Lower lobe of right lung (tissue), 2 donors: ENCODE data around the gene ZNF462. TPM values are rescaled to one million over a fixed set of nuclear protein-coding genes. Genes with fewer than 3 reads are reported as not detected.

ENCODE experiments used
- ATAC-seq, 2 donors: fragments of 200-7000 bp; cut with Tn5 transposase; one replicate each; pipeline ENCODE4 v1.9.1; 2020 to 2022; ENCODE audit warnings: mild to moderate bottlenecking in 2 of 2, moderate library complexity in 2 of 2
- DNase-seq: peaks from one replicate; pipeline ENCODE4 v3.0.0-alpha.2; 2020
- H3K27ac ChIP-seq: fragments of 200-600 bp; one replicate; pipeline ENCODE4 v1.8.0; 2022
- H3K27me3 ChIP-seq: fragments of 200-600 bp; one replicate; pipeline ENCODE4 v1.8.0; 2022; ENCODE audit warnings: low read depth
- H3K36me3 ChIP-seq: fragments of 200-600 bp; one replicate; pipeline ENCODE4 v1.8.0; 2022; ENCODE audit warnings: mild to moderate bottlenecking
- H3K4me1 ChIP-seq: fragments of 200-600 bp; one replicate; pipeline ENCODE4 v1.8.0; 2022
- H3K4me3 ChIP-seq: fragments of 200-600 bp; one replicate; pipeline ENCODE4 v1.8.0; 2022; ENCODE audit warnings: mild to moderate bottlenecking
- H3K9me3 ChIP-seq: fragments of 200-600 bp; one replicate; pipeline ENCODE4 v1.8.0; 2022
- CTCF ChIP-seq: fragments of 200-600 bp; IDR thresholded peaks from one replicate; pipeline ENCODE4 v1.8.0; 2022; ENCODE audit warnings: antibody characterized with exemption, mild to moderate bottlenecking
- intact Hi-C: fragments of 100-400 bp; cut with DNase I; formaldehyde crosslinking; loops from one replicate; pipeline ENCODE4 v1.11.0; 2022
- total RNA-seq: library from RNA; stranded (reverse); fragmentation: NEBNext Ultra II Directional; extraction: Animal tissue kit (Norgen Biotek cat#: 25700); gene quantifications from one replicate; pipeline ENCODE4 v1.2.1, GENCODE V29; 2021
- donor health status: DM: no; HTN: yes; CAD: no; lungs with severe emphysema.

The ZNF462 gene
- total RNA-seq, 1 donor from 2014 or later, result 24.4 TPM

- Histone ChIP-seq H3K4me3 (peak overlapping the region; percentile 73), H3K27me3 (no peaks in the 10 kb centered on the region), H3K36me3 (no peaks in the 10 kb centered on the region), H3K4me1 (peaks cover 35% of the 10 kb centered on the region), H3K27ac (peak overlapping the region; percentile 82), H3K9me3 (no peaks in the 10 kb centered on the region)
- ATAC-seq, result no peak
- no peak for TF ChIP-seq CTCF
- intact Hi-C loops, result no loop called here
- no peak for DNase-seq
These were observed 1.6 kb downstream of the ZNF462 start for GRCh38 chr9:106864373-106865143.

DNA sequence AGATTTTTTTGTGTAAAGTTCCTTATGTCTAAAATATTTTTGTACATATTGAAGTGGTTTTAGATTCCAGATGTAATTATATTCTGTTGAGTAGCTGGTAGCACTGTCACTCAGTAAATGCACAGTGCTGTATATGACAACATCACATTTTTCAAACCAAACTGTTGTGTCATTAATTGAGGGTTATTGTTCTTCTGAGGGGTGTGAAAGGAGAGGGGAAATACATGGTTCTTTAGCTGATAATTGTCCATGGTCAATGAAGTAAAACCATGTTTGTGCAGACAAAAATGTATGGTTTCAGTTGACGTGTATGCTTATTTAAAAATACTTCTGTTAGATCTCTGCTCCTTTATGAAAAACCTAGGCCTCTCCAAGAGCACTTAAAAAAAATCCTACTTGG, 3.3 kb downstream of the ZNF462 start:
- Histone ChIP-seq H3K27me3 (no peaks in the 10 kb centered on the region), H3K4me1 (peaks cover 48% of the 10 kb centered on the region), H3K4me3 (no peak overlapping the region), H3K36me3 (no peaks in the 10 kb centered on the region), H3K27ac (no peak overlapping the region), H3K9me3 (no peaks in the 10 kb centered on the region)
- intact Hi-C loops, result no loop called here
- no peak for ATAC-seq
- no peak for TF ChIP-seq CTCF
- DNase-seq, result no peak

- Histone ChIP-seq H3K4me3 (no peak overlapping the region), H3K36me3 (no peaks in the 10 kb centered on the region), H3K9me3 (no peaks in the 10 kb centered on the region), H3K27ac (no peak overlapping the region), H3K4me1 (peaks cover 48% of the 10 kb centered on the region), H3K27me3 (no peaks in the 10 kb centered on the region)
- intact Hi-C loops, result no loop called here
- TF ChIP-seq CTCF, result no peak
- ATAC-seq (no peak), DNase-seq (no peak)
These were observed 4.3 kb downstream of the ZNF462 start for GRCh38 chr9:106867286-106867685.

DNA sequence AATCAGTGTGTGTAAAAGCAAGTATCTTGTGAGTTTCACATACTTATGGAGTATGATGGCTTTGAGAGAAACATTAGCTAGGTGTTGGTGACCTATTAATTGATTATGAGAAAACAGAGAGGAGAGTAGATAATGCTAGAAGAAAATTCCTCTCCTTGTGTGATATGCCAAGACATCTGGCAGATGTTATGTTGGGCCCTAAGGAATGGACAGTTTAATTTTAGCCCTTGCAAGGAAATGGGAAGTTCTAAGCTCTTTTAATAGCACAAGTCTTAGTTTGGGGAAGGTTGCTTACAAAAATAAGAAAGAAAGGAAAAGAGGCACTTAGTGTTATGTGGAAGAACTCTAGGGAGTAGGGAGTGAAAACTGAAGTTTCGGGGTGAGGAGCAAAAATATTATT, 5.1 kb downstream of the ZNF462 start:
- Histone ChIP-seq H3K4me3 (no peak overlapping the region), H3K27me3 (no peaks in the 10 kb centered on the region), H3K27ac (peak overlapping the region; percentile 62), H3K36me3 (no peaks in the 10 kb centered on the region), H3K9me3 (no peaks in the 10 kb centered on the region), H3K4me1 (peaks cover 48% of the 10 kb centered on the region)
- DNase-seq (no peak), ATAC-seq (no peak)
- TF ChIP-seq CTCF, result no peak
- intact Hi-C loops, result no loop called here

GRCh38 chr9:106868565-106868964, 5.6 kb downstream of the ZNF462 start:
- peak overlapping the region; percentile 62 for H3K27ac ChIP-seq
- H3K4me1 ChIP-seq, result peaks cover 48% of the 10 kb centered on the region
- H3K36me3 ChIP-seq, result no peaks in the 10 kb centered on the region
- no peaks in the 10 kb centered on the region for H3K27me3 ChIP-seq
- intact Hi-C loops, result no loop called here
- DNase-seq, result peak; percentile 50
- ATAC-seq, result peak; percentile 59 to 66
- H3K4me3 ChIP-seq, result no peak overlapping the region
- TF ChIP-seq CTCF, result no peak
- no peaks in the 10 kb centered on the region for H3K9me3 ChIP-seq
